Measurements from ENCODE around the gene DNAH2. TPM values are rescaled to one million over a fixed set of nuclear protein-coding genes. Genes with fewer than 3 reads are reported as not detected.
A peak's percentile ranks its signal among the peaks of the same experiment; 100 is the strongest.

The DNAH2 gene
- total RNA-seq: 0.62 TPM

DNA sequence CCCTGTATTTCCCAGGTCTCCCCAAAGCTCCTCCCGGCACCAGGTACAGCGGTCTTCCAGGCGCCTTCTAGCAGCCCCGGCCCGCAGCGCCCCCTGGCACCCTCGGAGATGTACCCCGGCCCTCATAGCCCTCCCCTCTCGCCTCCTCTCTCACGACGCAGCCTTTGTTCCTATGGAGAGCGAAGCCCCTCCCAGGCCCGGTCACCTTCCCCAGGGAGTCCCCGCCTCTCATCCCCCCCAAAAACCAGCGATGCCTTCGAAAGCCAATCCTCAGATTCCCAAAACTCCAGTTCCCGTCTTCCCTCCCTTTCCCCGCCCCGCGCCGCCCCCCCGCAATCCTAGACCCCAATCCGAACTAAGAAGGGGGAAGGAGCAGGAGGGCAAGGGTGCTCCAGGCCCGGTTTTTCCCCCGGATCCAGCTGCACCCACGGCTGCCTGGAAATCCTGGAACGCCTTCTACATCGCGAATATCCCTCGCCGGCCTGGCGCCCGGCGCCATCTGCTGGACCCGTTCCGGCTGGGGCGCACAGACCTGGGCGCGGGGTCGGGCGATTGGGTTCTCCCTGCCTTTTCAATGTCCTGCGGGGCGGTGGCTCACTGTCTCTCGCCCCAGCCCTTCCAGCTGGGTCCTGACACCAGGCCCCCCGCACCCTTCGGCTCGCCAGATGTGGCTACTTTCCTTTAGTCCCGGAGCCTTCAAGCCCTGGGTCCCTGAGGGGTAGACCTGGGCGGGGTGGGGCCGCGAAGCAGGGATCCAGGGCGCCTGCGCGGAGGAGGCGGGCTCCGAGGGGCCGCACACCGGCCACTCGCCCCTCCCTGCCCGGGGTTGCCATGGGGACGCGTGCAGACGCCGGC, at the start of gene DNAH2:
TSS of gene DNAH2 (plus strand) at position 844 of the 855 bp plus-strand sequence. CDS start 1,991 bp downstream, outside the sequence.
- peak; percentile 72 for DNase-seq

- DNase-seq: no peak
Observed at GRCh38 chr17:7668482-7668881, 49.1 kb upstream of the DNAH2 start.

DNA sequence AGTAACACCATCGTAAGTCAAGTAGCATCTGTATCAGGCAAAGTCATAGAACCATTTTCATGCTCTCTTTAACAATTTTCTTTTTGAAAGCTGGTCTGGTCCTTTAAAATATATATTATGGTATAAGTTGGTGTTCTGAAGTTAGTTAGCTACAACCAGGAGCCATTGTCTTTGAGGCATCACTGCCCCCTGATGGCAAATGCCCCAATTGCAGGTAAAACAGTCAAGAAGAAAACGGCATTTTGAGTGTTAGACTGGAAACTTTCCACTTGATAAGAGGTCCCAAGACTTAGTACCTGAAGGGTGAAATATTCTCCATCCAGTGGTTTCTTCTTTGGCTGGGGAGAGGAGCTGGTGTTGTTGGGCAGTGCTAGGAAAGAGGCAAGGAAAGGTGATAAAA, 44.3 kb upstream of the DNAH2 start:
- DNase-seq: no peak

DNA sequence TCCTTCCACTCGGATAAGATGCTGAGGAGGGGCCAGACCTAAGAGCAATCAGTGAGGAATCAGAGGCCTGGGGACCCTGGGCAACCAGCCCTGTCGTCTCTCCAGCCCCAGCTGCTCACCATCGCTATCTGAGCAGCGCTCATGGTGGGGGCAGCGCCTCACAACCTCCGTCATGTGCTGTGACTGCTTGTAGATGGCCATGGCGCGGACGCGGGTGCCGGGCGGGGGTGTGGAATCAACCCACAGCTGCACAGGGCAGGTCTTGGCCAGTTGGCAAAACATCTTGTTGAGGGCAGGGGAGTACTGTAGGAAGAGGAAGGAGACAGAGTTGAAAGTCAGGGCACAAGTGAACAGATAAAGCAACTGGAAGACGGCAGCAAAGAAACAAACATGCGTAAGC, 42.6 kb upstream of the DNAH2 start:
- DNase-seq: no peak

GRCh38 chr17:7676533-7676932, 41.0 kb upstream of the DNAH2 start:
- DNase-seq: no peak

DNA sequence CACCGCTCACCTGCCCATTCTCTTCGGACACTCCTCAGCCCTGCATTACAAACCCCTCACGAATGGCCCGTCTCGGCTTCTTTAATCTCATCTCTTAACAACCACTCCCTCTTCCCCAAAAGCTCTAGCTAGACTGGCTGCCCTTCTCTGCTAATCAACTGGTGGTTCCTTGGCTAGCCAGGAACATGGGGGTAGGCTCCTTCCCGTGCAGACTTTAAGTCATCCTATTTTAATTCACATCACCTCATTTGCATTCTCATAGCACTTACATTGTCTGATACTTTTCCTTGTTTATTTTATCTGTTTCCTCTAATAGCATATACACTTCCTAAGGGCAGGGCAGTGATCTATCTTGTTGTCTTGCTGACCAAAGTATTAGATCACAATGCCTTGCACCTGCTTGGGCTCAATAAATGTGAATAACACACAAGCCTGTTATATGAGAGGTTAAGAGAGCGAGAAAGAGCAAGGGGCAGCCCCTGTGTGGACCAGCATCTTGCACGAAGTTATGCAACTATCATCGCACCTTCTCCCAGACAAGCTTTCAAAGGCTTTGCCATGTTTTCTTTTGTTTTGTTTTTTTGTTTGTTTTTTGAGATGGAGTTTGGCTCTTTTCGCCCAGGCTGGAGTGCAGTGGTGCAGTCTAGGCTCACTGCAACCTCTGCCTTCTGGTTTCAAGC, 40.0 kb upstream of the DNAH2 start:
- DNase-seq: no peak

DNA sequence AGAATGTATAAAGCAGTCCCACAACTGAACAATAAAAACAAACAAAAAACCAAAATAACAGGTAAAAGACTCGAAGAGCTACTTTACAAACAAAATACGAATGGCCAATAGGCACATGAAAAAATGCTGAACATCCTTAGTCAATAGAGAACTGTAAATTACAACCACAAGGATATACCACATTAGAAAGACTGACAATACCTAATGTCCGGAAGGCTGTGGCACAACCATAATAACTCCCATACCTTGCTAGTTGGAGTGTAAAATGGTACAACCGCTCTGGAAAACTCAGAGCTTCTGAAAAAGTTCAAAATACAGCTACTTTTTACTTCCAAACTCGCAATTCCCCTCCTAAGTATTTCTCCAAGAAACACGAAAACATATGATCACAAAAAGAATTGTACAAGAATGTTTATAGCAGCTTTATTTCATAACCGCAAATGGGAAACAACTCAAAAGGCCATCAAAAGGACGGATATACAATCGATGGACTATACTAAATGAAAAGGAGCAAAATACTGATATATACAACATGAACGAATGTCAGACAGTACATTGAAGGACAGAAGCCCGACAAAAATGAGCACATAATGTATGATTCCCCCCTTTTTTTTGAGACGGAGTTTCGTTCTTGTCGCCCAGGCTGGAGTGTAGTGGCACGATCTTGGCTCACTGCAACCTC, 32.6 kb upstream of the DNAH2 start:
- DNase-seq: no peak

- peak; percentile 85 for DNase-seq
Observed at GRCh38 chr17:7685533-7686221, 31.9 kb upstream of the DNAH2 start.

- peak; percentile 80 for DNase-seq
Observed at GRCh38 chr17:7686222-7687071, 31.1 kb upstream of the DNAH2 start.

GRCh38 chr17:7687072-7687907, 30.3 kb upstream of the DNAH2 start, which contains the start of gene TP53:
Gene TP53, minus strand, starts transcription at chr17:7687490. Its CDS starts 10,896 bp downstream, at chr17:7676594.
- DNase-seq: peak; percentile 84

DNA sequence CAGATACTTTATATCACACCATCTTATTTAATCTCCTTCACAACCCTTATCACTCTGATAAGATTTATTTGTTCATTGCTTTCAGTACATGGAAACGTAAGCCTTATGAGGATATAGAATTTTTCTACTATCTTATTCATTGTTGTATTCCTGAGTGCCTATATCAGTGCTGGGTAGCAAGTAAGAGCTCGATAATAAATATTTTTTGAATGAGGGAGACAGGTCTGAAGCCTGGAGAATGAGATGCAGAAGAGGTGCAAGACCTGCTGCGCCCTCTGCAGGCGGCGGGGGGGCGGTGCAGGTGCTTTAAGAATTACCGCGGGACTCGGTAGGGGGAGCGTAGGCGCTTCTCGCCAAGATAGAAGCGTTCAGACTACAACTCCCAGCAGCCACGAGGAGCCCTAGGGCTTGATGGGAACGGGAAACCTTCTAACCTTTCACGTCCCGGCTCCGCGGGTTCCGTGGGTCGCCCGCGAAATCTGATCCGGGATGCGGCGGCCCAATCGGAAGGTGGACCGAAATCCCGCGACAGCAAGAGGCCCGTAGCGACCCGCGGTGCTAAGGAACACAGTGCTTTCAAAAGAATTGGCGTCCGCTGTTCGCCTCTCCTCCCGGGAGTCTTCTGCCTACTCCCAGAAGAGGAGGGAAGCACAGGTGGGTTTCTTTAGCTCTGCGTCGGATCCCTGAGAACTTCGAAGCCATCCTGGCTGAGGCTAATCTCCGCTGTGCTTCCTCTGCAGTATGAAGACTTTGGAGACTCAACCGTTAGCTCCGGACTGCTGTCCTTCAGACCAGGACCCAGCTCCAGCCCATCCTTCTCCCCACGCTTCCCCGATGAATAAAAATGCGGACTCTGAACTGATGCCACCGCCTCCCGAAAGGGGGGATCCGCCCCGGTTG, 29.4 kb upstream of the DNAH2 start, which contains the start of gene WRAP53:
TSS of gene WRAP53 (plus strand) at position 570 of the 900 bp plus-strand sequence. CDS start at position 742, 172 bp downstream.
- peak; percentile 97 for DNase-seq

DNA sequence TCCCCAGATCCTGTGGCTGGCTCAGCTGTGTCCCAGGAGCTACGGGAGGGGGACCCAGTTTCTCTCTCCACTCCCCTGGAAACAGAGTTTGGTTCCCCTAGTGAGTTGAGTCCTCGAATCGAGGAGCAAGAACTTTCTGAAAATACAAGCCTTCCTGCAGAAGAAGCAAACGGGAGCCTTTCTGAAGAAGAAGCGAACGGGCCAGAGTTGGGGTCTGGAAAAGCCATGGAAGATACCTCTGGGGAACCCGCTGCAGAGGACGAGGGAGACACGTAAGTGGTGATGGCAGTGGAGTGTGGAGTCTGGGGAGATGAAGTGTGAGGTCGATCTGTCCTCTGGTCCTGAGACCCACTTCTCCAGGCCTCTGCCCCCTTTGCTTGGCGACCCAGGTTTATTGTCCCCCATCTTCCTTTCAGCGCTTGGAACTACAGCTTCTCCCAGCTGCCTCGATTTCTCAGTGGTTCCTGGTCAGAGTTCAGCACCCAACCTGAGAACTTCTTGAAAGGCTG, 28.7 kb upstream of the DNAH2 start:
- no peak for DNase-seq

DNA sequence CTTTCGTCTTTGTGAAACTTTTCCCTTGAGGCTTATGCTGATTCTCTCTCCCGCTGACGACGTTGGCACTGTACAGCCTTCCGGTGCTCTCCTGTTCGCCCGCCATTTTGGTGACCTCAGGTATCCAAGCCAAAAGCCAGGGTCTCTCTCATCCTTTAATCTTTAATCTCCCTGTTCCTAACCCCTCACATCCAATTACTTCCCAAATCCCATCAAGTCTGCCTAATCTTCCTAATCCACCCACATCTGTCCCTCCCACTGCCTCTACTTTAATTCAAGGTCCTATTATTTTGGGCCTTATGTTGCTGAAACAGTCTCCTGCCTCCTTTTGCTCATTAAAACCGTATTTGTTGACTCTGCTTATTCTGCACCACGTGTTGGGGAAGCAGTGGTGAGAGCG, 22.0 kb upstream of the DNAH2 start:
- no peak for DNase-seq

DNA sequence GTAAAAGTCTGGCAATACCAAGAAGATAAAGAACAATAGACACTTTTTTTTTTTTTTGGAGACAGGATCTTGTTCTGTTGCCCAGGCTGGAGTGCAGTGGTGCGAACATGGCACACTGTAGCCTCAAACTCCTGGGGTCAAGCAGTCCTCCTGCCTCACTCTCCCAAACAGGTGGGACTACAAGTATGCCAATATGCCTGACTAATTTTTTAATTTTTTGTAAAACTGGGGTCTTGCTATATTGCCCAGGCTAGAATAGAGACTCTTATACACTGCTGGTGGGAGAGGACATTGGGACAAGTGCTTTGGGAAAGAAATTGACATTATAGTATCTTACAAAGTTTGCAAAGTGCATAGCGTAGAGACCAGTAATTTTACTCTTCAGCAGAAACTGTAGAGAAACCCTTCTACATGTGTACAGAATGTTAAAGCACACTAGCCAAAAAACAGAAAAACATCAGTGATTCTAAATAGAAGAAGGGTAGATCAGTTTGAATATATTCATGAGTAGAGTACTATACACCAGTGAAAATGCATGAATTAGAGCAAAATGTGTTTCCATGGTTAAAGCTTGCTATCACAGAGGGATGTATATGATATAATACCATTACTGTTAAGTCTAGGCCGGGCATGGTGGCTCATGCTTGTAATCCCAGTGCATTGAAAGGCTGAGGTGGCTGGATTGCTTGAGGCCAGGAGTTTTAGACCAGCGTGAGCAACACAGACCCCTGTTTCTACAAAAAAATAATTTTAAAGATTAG, 19.5 kb upstream of the DNAH2 start:
- DNase-seq: no peak

DNA sequence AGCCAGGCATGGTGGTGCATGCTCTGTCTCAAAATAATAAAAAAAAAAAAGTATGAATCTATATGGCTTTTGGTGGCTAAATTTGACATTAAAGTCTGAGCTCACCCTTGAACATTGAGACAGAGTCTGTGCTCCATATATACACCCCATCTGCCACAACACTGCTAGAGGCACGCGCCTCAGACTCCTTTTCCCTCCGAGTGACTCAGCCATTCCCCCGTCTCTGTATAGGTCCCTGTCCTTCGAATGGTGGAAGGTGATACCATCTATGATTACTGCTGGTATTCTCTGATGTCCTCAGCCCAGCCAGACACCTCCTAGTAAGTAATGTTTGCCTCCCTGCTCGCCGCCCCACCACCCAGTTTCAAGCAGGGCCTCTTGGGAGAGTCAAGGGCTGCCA, 17.0 kb upstream of the DNAH2 start:
- DNase-seq: no peak

GRCh38 chr17:7701681-7702080, 15.9 kb upstream of the DNAH2 start:
- DNase-seq: no peak

DNA sequence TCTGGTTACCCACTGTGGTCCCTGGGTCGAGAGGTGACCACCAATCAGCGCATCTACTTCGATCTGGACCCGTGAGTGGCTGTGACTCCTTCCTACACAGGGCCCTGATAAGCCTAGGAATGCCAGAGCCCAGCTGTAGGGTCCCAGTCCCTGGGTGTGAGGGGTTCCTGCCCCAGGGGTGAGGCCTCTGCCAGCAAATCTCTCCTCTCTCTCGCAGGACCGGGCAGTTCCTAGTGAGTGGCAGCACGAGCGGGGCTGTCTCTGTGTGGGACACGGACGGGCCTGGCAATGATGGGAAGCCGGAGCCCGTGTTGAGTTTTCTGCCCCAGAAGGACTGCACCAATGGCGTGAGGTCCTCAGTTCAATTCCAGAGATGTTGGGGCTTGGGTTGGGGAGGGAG, 14.8 kb upstream of the DNAH2 start:
- DNase-seq: no peak

All from occipital lobe (tissue), 2 donors.